GM12801 (cell line): Measurements from ENCODE around the gene BICC1.

ENCODE experiments used
- CTCF ChIP-seq: IDR thresholded peaks from one replicate; pipeline ENCODE4 v1.5.1; 2011; ENCODE audit warnings: control low read depth; ENCODE audit not compliant: insufficient read length; ENCODE audit errors: extremely low read depth

BICC1 gene

GRCh38 chr10:58672845-58673244 is 160.2 kb downstream of the BICC1 start:
- TF ChIP-seq CTCF = no peak

- TF ChIP-seq CTCF = no peak
Measured at GRCh38 chr10:58674251-58674650, 161.6 kb downstream of the BICC1 start.

GRCh38 chr10:58675321-58675720 is 162.6 kb downstream of the BICC1 start:
- TF ChIP-seq CTCF = no peak

- no peak for TF ChIP-seq CTCF
Measured at GRCh38 chr10:58691528-58691927, 178.9 kb downstream of the BICC1 start.

- TF ChIP-seq CTCF = no peak
Measured at GRCh38 chr10:58693919-58694318, 181.2 kb downstream of the BICC1 start.

- TF ChIP-seq CTCF = no peak
Measured at GRCh38 chr10:58695022-58695421, 182.3 kb downstream of the BICC1 start.

GRCh38 chr10:58696736-58697135 is 184.1 kb downstream of the BICC1 start:
- no peak for TF ChIP-seq CTCF

GRCh38 chr10:58697691-58698090 is 185.0 kb downstream of the BICC1 start:
- TF ChIP-seq CTCF = no peak
